Right kidney (tissue), 1 donor: ENCODE results near the gene INPP5E.

ENCODE experiments used
- DNase-seq: peaks from one replicate; pipeline ENCODE4 v3.0.0-alpha.2; 2016

INPP5E gene

GRCh38 chr9:136386018-136386417, 53.6 kb downstream of the INPP5E start:
- no peak for DNase-seq

- no peak for DNase-seq
These were observed 54.6 kb downstream of the INPP5E start for GRCh38 chr9:136385015-136385414.

GRCh38 chr9:136383436-136383835, 56.2 kb downstream of the INPP5E start:
- no peak for DNase-seq

GRCh38 chr9:136381966-136382513, 57.6 kb downstream of the INPP5E start:
- DNase-seq = no peak

- DNase-seq = no peak
These were observed 58.3 kb downstream of the INPP5E start for GRCh38 chr9:136381311-136381710.

- DNase-seq = no peak
These were observed 59.3 kb downstream of the INPP5E start for GRCh38 chr9:136380381-136380780.

- no peak for DNase-seq
These were observed 59.8 kb downstream of the INPP5E start for GRCh38 chr9:136379891-136380290.

- DNase-seq = no peak
These were observed 60.2 kb downstream of the INPP5E start for GRCh38 chr9:136379401-136379800.

GRCh38 chr9:136379003-136379287, 60.7 kb downstream of the INPP5E start:
- DNase-seq = no peak
